Smooth muscle cell (in vitro differentiated cells): ENCODE results near the gene EBF4. TPM values are rescaled to one million over a fixed set of nuclear protein-coding genes. Genes with fewer than 3 reads are reported as not detected.

Experiments
- DNase-seq: peaks from one replicate; lab custom pipeline; 2025; ENCODE audit not compliant: unreplicated experiment; lab: John Stamatoyannopoulos, UW
- H2AFZ ChIP-seq: fragments of 200-600 bp; sonication (generic); 2 replicates; pipeline ENCODE4 v1.6.0; 2016; ENCODE audit warnings: antibody characterized with exemption, low read depth, mild to moderate bottlenecking
- H3F3A ChIP-seq: fragments of 200-600 bp; sonication (generic); 2 replicates; pipeline ENCODE4 v1.6.0; 2017; ENCODE audit warnings: antibody characterized with exemption, low read depth
- H3K27ac ChIP-seq: fragments of 200-600 bp; sonication (generic); 2 replicates; pipeline ENCODE4 v1.5.1; 2016; ENCODE audit warnings: low read depth, mild to moderate bottlenecking
- H3K27me3 ChIP-seq: fragments of 200-600 bp; sonication (generic); 2 replicates; pipeline ENCODE4 v1.6.1; 2016; ENCODE audit warnings: low read depth, mild to moderate bottlenecking
- H3K36me3 ChIP-seq: fragments of 200-600 bp; sonication (generic); 2 replicates; pipeline ENCODE4 v1.5.1; 2016; ENCODE audit warnings: low read depth
- H3K4me1 ChIP-seq: fragments of 200-600 bp; sonication (generic); 2 replicates; pipeline ENCODE4 v1.5.1; 2016; ENCODE audit warnings: low read depth
- H3K4me2 ChIP-seq: fragments of 200-600 bp; sonication (generic); 2 replicates; pipeline ENCODE4 v1.6.0; 2016; ENCODE audit warnings: mild to moderate bottlenecking
- H3K4me3 ChIP-seq: fragments of 200-600 bp; sonication (generic); 2 replicates; pipeline ENCODE4 v1.5.1; 2016; ENCODE audit warnings: mild to moderate bottlenecking
- H3K79me2 ChIP-seq: fragments of 200-600 bp; sonication (generic); 2 replicates; pipeline ENCODE4 v1.6.0; 2016; ENCODE audit warnings: low read depth, mild to moderate bottlenecking
- H3K9ac ChIP-seq: fragments of 200-600 bp; sonication (generic); 2 replicates; pipeline ENCODE4 v1.6.0; 2016; ENCODE audit warnings: low read depth
- H3K9me3 ChIP-seq: fragments of 200-600 bp; sonication (generic); replicated peaks from 2 replicates; pipeline ENCODE4 v1.5.1; 2016; ENCODE audit warnings: low read depth
- H4K20me1 ChIP-seq: fragments of 200-600 bp; sonication (generic); 2 replicates; pipeline ENCODE4 v1.6.0; 2016; ENCODE audit warnings: low read depth
- WGBS: methylation state at CpG from one replicate; pipeline ENCODE4 v1.1.7; 2016; ENCODE audit warnings: low lambda C conversion rate; 5-methylcytosine and 5-hydroxymethylcytosine counted together
- polyA plus RNA-seq: library from polyadenylated mRNA; unstranded; fragments of >200 nt; fragmentation: Nextera tagmentation; extraction: Ambion mirVana; gene quantifications from 2 replicates; pipeline ENCODE4 v1.2.1, GENCODE V29; 2016
- total RNA-seq: library from RNA; depleted of rRNA; stranded (reverse); fragments of >200 nt; gene quantifications from 2 replicates; pipeline ENCODE4 v1.2.3, GENCODE V29; 2014
- TF ChIP-seq, protein P1 (sequence below): fragments of 200-600 bp; sonication (generic); IDR thresholded peaks from 2 replicates; pipeline ENCODE4 v1.5.1; 2017; ENCODE audit warnings: borderline replicate concordance, mild to moderate bottlenecking, antibody characterized with exemption; ENCODE audit not compliant: insufficient read depth, poor library complexity, severe bottlenecking

EBF4 gene
- total and polyA plus RNA-seq, 2 experiments from 2014 or later = 8.2 to 19.0 TPM

DNA sequence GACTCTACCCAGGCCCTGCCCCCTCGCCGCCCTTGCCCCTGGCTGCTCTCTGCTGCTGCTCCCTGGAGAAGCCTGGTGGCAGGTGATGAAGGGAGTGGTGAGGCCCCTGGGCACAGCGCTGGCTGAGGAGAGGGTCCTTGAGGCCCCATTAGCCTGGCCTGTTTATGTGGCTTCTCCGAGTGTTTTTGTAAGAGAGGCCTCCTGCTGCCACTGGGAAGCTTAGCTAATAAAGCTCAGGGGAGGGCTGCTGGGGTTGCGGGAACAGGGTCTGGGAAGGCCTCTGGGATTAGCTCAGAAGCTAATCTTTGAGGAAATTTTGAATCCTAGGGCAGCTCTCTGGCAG lies 15.5 kb downstream of the EBF4 start:
- DNase-seq = no peak
- H3K4me2 ChIP-seq = no peak overlapping the region
- WGBS = 50% methylated on average over 5 of the region's 5 CpGs
- H3K27ac ChIP-seq = no peak overlapping the region
- H3K4me1 ChIP-seq = peaks cover 14% of the 10 kb centered on the region
- no peaks in the 10 kb centered on the region for H3K27me3 ChIP-seq
- H3K9ac ChIP-seq = no peak overlapping the region
- no peaks in the 10 kb centered on the region for H3F3A ChIP-seq
- H3K36me3 ChIP-seq = no peaks in the 10 kb centered on the region
- no peak overlapping the region for H3K4me3 ChIP-seq
- H2AFZ ChIP-seq = no peak overlapping the region
- TF ChIP-seq, protein P1, sequence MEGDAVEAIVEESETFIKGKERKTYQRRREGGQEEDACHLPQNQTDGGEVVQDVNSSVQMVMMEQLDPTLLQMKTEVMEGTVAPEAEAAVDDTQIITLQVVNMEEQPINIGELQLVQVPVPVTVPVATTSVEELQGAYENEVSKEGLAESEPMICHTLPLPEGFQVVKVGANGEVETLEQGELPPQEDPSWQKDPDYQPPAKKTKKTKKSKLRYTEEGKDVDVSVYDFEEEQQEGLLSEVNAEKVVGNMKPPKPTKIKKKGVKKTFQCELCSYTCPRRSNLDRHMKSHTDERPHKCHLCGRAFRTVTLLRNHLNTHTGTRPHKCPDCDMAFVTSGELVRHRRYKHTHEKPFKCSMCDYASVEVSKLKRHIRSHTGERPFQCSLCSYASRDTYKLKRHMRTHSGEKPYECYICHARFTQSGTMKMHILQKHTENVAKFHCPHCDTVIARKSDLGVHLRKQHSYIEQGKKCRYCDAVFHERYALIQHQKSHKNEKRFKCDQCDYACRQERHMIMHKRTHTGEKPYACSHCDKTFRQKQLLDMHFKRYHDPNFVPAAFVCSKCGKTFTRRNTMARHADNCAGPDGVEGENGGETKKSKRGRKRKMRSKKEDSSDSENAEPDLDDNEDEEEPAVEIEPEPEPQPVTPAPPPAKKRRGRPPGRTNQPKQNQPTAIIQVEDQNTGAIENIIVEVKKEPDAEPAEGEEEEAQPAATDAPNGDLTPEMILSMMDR = no peak
- no peaks in the 10 kb centered on the region for H4K20me1 ChIP-seq
- H3K9me3 ChIP-seq = no peaks in the 10 kb centered on the region
- H3K79me2 ChIP-seq = no peaks in the 10 kb centered on the region

DNA sequence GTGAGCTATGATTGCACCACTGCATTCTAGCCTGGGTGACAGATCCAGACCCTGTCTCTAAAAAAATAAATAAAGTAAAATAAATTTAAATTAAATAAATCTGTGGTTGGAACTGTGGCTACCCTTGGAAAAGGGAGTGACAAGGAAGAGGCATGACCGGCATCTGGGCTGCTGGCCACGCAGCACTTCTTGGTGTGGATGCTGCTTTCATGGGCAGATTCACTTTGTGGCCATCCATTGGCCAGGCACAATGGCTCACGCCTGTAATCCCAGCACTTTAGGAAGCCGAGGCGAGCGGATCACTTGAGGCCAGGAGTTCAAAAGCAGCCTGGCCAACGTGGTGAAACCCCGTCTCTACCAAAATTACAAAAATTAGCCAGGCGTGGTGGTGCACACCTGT lies 16.1 kb downstream of the EBF4 start:
- Histone ChIP-seq H3K27ac (no peak overlapping the region), H3K4me2 (no peak overlapping the region), H4K20me1 (no peaks in the 10 kb centered on the region), H3K9me3 (no peaks in the 10 kb centered on the region), H3F3A (no peaks in the 10 kb centered on the region), H3K4me3 (no peak overlapping the region), H3K9ac (no peak overlapping the region), H3K27me3 (no peaks in the 10 kb centered on the region), H3K4me1 (peaks cover 14% of the 10 kb centered on the region), H2AFZ (no peak overlapping the region), H3K79me2 (no peaks in the 10 kb centered on the region), H3K36me3 (no peaks in the 10 kb centered on the region)
- no peak for DNase-seq
- TF ChIP-seq, protein P1 = no peak
- 88% methylated on average over 9 of the region's 9 CpGs for WGBS

DNA sequence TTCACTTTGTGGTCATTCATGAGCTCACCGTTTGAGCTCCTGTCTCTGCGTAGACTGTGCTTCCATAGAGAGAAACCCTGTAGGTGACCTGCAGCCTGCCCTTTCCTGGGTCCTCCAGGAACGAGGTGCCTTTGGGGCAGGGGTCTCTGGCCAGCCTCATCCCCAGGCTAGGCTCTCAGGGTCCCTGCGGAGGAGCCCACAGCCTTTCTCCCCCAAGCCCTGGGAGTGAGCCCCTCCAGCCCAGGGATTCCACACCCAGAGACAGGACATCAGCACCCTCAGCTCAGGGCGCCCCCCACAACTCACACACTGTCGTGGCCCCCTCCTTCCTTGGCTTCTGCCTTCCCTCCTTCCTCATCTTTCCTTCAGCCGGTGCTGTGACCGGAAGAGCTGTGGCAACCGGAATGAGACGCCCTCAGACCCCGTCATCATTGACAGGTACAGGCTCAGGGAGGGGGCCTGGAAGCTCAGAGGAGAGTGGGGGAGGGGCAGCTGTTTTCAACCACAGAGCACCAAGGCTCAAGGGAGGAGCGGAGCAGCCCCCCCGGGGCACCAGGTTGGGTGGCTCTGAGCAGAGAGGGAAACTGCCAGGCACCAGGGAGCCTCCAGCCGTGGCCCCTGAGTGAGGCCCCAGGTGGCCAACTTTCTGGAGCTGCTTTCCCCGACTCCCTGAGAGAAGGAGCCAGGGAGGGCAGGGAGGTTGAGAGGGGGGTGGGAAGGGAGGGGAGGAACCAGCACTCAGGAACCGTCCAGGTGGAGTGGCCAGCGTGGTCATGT lies 16.8 kb downstream of the EBF4 start:
- H3K4me1 ChIP-seq = peaks cover 14% of the 10 kb centered on the region
- no peak overlapping the region for H3K27ac ChIP-seq
- no peak overlapping the region for H2AFZ ChIP-seq
- H3K4me2 ChIP-seq = no peak overlapping the region
- H3K4me3 ChIP-seq = no peak overlapping the region
- no peaks in the 10 kb centered on the region for H4K20me1 ChIP-seq
- no peaks in the 10 kb centered on the region for H3K9me3 ChIP-seq
- no peak overlapping the region for H3K9ac ChIP-seq
- TF ChIP-seq, protein P1 = no peak
- no peaks in the 10 kb centered on the region for H3K79me2 ChIP-seq
- no peaks in the 10 kb centered on the region for H3K27me3 ChIP-seq
- 77% methylated on average over 17 of the region's 17 CpGs for WGBS
- no peaks in the 10 kb centered on the region for H3K36me3 ChIP-seq
- no peak for DNase-seq
- H3F3A ChIP-seq = no peaks in the 10 kb centered on the region

DNA sequence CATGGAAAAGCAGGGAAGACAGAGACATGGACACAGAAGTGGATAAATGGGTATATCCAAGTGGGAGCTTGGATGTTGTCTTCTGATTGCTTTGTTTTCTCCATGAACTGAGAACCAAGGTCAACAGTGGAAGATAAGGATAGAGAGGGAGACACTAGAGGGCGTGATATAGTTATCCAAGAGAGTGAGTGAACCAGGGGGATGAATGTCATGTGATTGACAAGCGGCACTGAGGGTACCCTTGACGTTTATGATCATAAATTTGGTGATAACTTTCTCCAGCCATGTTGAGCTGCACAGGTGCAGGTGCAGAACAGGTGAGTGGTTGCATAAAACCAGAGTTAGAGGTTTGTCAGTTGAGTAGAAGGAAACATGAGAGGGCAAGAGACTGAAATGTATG lies 20.7 kb downstream of the EBF4 start:
- no peak overlapping the region for H3K4me3 ChIP-seq
- DNase-seq = no peak
- TF ChIP-seq, protein P1 = no peak

More for the DNA sequence above, 20.7 kb downstream of the EBF4 start:
- Histone ChIP-seq H3K9ac (no peak overlapping the region), H3K27ac (no peak overlapping the region), H3K36me3 (no peaks in the 10 kb centered on the region), H3K4me2 (no peak overlapping the region), H4K20me1 (no peaks in the 10 kb centered on the region), H3K9me3 (no peaks in the 10 kb centered on the region), H2AFZ (no peak overlapping the region), H3K79me2 (no peaks in the 10 kb centered on the region), H3F3A (no peaks in the 10 kb centered on the region), H3K4me1 (no peaks in the 10 kb centered on the region), H3K27me3 (no peaks in the 10 kb centered on the region)
- WGBS = 29% methylated on average over 3 of the region's 3 CpGs
